OCI-LY3 (cell line): ENCODE results near the gene EMILIN3.

Experiments
- H2AFZ ChIP-seq: fragments of 200-600, 300-600 bp; shearing (Covaris generic); 2 replicates; pipeline ENCODE4 v1.6.0; 2014; ENCODE audit warnings: antibody characterized with exemption, low read depth, low read length
- H3K27ac ChIP-seq: fragments of 200-600, 300-600 bp; sonication (generic); 2 replicates; pipeline ENCODE4 v1.5.1; 2014; ENCODE audit warnings: mild to moderate bottlenecking, low read length, moderate library complexity, mixed read lengths
- H3K27me3 ChIP-seq: fragments of 200-600, 300-600 bp; sonication (generic); 2 replicates; pipeline ENCODE4 v1.6.1; 2014; ENCODE audit warnings: low read depth, low read length, mixed read lengths
- H3K36me3 ChIP-seq: fragments of 200-600, 300-600 bp; sonication (generic); replicated peaks from 2 replicates; pipeline ENCODE3; 2014; ENCODE audit warnings: low read depth, low read length, mixed read lengths
- H3K4me1 ChIP-seq: fragments of 300-600, 200-600 bp; sonication (generic); 2 replicates; pipeline ENCODE4 v1.6.1; 2014; ENCODE audit warnings: low read length, mixed read lengths
- H3K4me2 ChIP-seq: fragments of 200-600, 300-600 bp; sonication (generic); 2 replicates; pipeline ENCODE4 v1.6.1; 2014; ENCODE audit warnings: low read length, mixed read lengths
- H3K4me3 ChIP-seq: fragments of 300-600, 200-600 bp; sonication (generic); 2 replicates; pipeline ENCODE4 v1.5.1; 2014; ENCODE audit warnings: antibody characterized with exemption, mild to moderate bottlenecking, low read length, moderate library complexity
- H3K79me2 ChIP-seq: fragments of 300-600, 200-600 bp; shearing (Covaris generic); 2 replicates; pipeline ENCODE4 v1.6.1; 2014; ENCODE audit warnings: mild to moderate bottlenecking, low read length, mixed read lengths
- H3K9ac ChIP-seq: fragments of 300-600, 200-600 bp; shearing (Covaris generic); 2 replicates; pipeline ENCODE4 v1.6.0; 2014; ENCODE audit warnings: mild to moderate bottlenecking, low read length, moderate library complexity
- H3K9me3 ChIP-seq: fragments of 200-600, 300-600 bp; shearing (Covaris generic); 2 replicates; pipeline ENCODE4 v1.6.1; 2014; ENCODE audit warnings: low read length, mixed read lengths; ENCODE audit not compliant: insufficient read depth
- H4K20me1 ChIP-seq: fragments of 200-600, 300-600 bp; sonication (generic); 2 replicates; pipeline ENCODE4 v1.6.1; 2016; ENCODE audit warnings: low read length, mixed read lengths; ENCODE audit not compliant: insufficient read depth
- CTCF ChIP-seq: fragments of 200-600, 300-600 bp; sonication (generic); IDR thresholded peaks from 2 replicates; pipeline ENCODE4 v1.5.1; 2014; ENCODE audit warnings: antibody characterized with exemption, low read length, low read depth
- EZH2phosphoT487 ChIP-seq: fragments of 200-600 bp; shearing (Covaris generic); IDR thresholded peaks from 2 replicates; pipeline ENCODE4 v1.6.1; 2018; ENCODE audit warnings: antibody characterized with exemption, mixed run types, low read depth

The EMILIN3 gene

GRCh38 chr20:41352666-41353065 is 14.0 kb downstream of the EMILIN3 start:
- H3K9ac ChIP-seq = no peak overlapping the region
- no peaks in the 10 kb centered on the region for H3K36me3 ChIP-seq
- H3K27me3 ChIP-seq = peaks cover 5% of the 10 kb centered on the region; the same call in 1 of the 2 replicates
- no peaks in the 10 kb centered on the region for H4K20me1 ChIP-seq
- no peaks in the 10 kb centered on the region for H3K4me1 ChIP-seq
- H2AFZ ChIP-seq = no peak overlapping the region
- no peak; the same call in 1 of the 2 replicates for TF ChIP-seq CTCF
- no peak for TF ChIP-seq EZH2phosphoT487
- H3K27ac ChIP-seq = no peak overlapping the region
- no peaks in the 10 kb centered on the region for H3K79me2 ChIP-seq
- no peaks in the 10 kb centered on the region for H3K9me3 ChIP-seq
- H3K4me2 ChIP-seq = no peak overlapping the region
- no peak overlapping the region for H3K4me3 ChIP-seq

- TF ChIP-seq CTCF (no peak; the same call in 1 of the 2 replicates), EZH2phosphoT487 (no peak)
- no peak overlapping the region for H3K4me2 ChIP-seq
- no peaks in the 10 kb centered on the region for H3K79me2 ChIP-seq
- H4K20me1 ChIP-seq = no peaks in the 10 kb centered on the region
- no peaks in the 10 kb centered on the region for H3K9me3 ChIP-seq
- H3K9ac ChIP-seq = no peak overlapping the region
- H2AFZ ChIP-seq = no peak overlapping the region
- H3K27ac ChIP-seq = no peak overlapping the region
- H3K4me3 ChIP-seq = no peak overlapping the region
- H3K27me3 ChIP-seq = peaks cover 5% of the 10 kb centered on the region; the same call in 1 of the 2 replicates
- no peaks in the 10 kb centered on the region for H3K36me3 ChIP-seq
- H3K4me1 ChIP-seq = no peaks in the 10 kb centered on the region
These were observed 14.5 kb downstream of the EMILIN3 start for GRCh38 chr20:41352106-41352505.

DNA sequence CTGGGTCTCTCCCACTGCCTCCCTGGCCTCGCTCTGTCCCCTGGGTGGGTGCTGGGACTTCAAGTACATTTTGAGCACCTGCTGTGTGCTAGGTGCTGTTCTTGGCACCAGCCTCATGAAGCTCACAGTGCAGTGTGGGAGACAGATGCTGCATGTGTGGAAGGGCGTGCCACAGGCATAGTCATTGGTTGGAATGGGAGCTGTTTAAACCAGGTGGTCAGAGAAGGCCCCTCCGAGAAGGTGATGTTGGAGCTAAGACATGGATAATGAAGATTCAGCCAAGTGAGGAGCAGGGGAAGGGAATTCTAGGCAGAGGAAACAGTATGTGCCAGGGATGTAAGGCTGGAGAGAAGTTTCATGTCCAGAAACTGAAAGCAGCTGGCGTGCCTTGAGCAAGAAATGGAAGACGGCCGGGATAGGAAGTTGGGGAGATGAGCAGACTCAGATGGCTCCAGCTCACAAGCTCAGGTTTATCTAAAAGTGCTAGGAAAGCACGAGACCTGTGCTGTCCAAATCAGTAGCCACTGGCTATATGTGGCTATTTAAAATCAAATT is 16.1 kb downstream of the EMILIN3 start:
- Histone ChIP-seq H3K4me3 (no peak overlapping the region), H3K9ac (no peak overlapping the region), H3K4me2 (no peak overlapping the region), H3K9me3 (no peaks in the 10 kb centered on the region), H3K4me1 (no peaks in the 10 kb centered on the region), H3K27me3 (peaks cover 5% of the 10 kb centered on the region; the same call in 1 of the 2 replicates), H3K36me3 (no peaks in the 10 kb centered on the region), H3K79me2 (no peaks in the 10 kb centered on the region), H3K27ac (no peak overlapping the region), H4K20me1 (no peaks in the 10 kb centered on the region), H2AFZ (no peak overlapping the region)
- TF ChIP-seq EZH2phosphoT487 = no peak
- TF ChIP-seq CTCF = no peak

- Histone ChIP-seq H2AFZ (no peak overlapping the region), H3K4me1 (no peaks in the 10 kb centered on the region), H3K9ac (no peak overlapping the region), H3K27me3 (peaks cover 5% of the 10 kb centered on the region; the same call in 1 of the 2 replicates), H3K4me2 (no peak overlapping the region), H3K79me2 (no peaks in the 10 kb centered on the region), H3K36me3 (no peaks in the 10 kb centered on the region), H3K27ac (no peak overlapping the region), H4K20me1 (no peaks in the 10 kb centered on the region), H3K4me3 (no peak overlapping the region), H3K9me3 (no peaks in the 10 kb centered on the region)
- TF ChIP-seq CTCF (no peak), EZH2phosphoT487 (no peak)
These were observed 16.7 kb downstream of the EMILIN3 start for GRCh38 chr20:41349943-41350342.
